Activated T-helper 2 cell treated with anti-CD3 and anti-CD28 coated beads, Interferon-gamma antibody, Interleukin-2, Interleukin-4, amounts not matched to agents 10 μg/mL and 5 μg/mL and 100 μg/mL, durations not matched to agents 14 hours and 24 hours and 36 hours (primary cell): ENCODE results near the gene RBSN. TPM values are rescaled to one million over a fixed set of nuclear protein-coding genes. Genes with fewer than 3 reads are reported as not detected.

Source experiments
- DNase-seq: peaks from one replicate; pipeline ENCODE4 v3.0.0; 2021; ENCODE audit warnings: low spot score
- H3K27ac Mint-ChIP-seq: one replicate; pipeline ENCODE4 v1.8.0; 2021; ENCODE audit warnings: mixed read lengths
- H3K27me3 Mint-ChIP-seq: one replicate; pipeline ENCODE4 v1.8.0; 2021; ENCODE audit warnings: low read depth, mixed read lengths
- H3K36me3 Mint-ChIP-seq: one replicate; pipeline ENCODE4 v1.8.0; 2021; ENCODE audit warnings: low read depth, mixed read lengths
- H3K4me1 Mint-ChIP-seq: one replicate; pipeline ENCODE4 v1.8.0; 2021; ENCODE audit warnings: low read depth, mixed read lengths
- H3K4me3 Mint-ChIP-seq: one replicate; pipeline ENCODE4 v1.8.0; 2021; ENCODE audit warnings: low read depth, mild to moderate bottlenecking, moderate library complexity, mixed read lengths
- H3K9me3 Mint-ChIP-seq: one replicate; pipeline ENCODE4 v1.8.0; 2021; ENCODE audit warnings: mixed read lengths
- intact Hi-C: fragments of 100-400 bp; cut with micrococcal nuclease; formaldehyde crosslinking; loops from one replicate; pipeline ENCODE4 v1.15.1; 2023
- total RNA-seq: library from RNA; stranded (reverse); gene quantifications from 2 replicates; pipeline ENCODE4 v1.2.3, GENCODE V29; 2022

RBSN gene
- total RNA-seq, 1 donor from 2014 or later: 11.3 TPM

DNA sequence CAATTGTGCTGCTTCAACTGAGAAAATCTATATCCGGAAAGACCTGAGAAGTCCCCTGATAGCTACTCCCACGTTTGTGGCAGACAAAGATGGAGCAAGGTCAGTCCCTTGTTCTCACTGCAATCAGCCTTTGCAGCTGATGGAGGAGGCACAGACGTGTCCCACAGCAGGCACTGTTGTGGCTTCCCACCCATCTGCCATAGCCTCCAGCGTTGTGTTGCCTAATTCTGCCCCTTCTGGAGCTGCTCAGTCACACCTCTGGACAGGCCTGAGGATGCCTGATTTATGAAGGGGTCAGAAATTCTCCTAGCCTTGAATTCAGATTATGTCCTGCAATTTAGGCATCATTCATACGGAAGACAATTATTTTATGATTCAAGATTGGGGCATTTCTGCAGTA, 75.7 kb downstream of the RBSN start:
- DNase-seq: no peak
- H3K27me3 Mint-ChIP-seq: no peaks in the 10 kb centered on the region
- H3K9me3 Mint-ChIP-seq: no peaks in the 10 kb centered on the region
- no peaks in the 10 kb centered on the region for H3K4me1 Mint-ChIP-seq
- H3K36me3 Mint-ChIP-seq: peaks cover 65% of the 10 kb centered on the region
- H3K4me3 Mint-ChIP-seq: no peak overlapping the region
- intact Hi-C loops: no loop called here
- H3K27ac Mint-ChIP-seq: no peak overlapping the region

Other genes with a start within 250 kb of the RBSN start
- gene NR2C2, start 151.6 kb downstream of the RBSN start, total RNA-seq: 48.2 and 48.3 TPM in 2 replicates
- gene MRPS25, start 33.8 kb downstream of the RBSN start, total RNA-seq: 83.9 and 91.6 TPM in 2 replicates
- 31.8 and 33.4 TPM in 2 replicates for gene CAPN7, start 107.1 kb upstream of the RBSN start, total RNA-seq
- 14.8 and 15.0 TPM in 2 replicates for gene SH3BP5, start 233.4 kb upstream of the RBSN start, total RNA-seq